ENCODE measurements around the gene UTY. TPM values are rescaled to one million over a fixed set of nuclear protein-coding genes. Genes with fewer than 3 reads are reported as not detected.

UTY gene
- total RNA-seq, 1 experiment from 2014 or later = not detected

GRCh38 chrY:13363641-13364040 lies 116.2 kb downstream of the UTY start:
- Histone ChIP-seq H3T11ph (ENCODE audit: low read length) (no peak overlapping the region), H3K79me2 (ENCODE audit: insufficient read depth, low read length) (no peaks in the 10 kb centered on the region), H2AFZ (ENCODE audit: low read length) (no peak overlapping the region), H3K79me1 (ENCODE audit: insufficient read depth, low read depth, low read length, poor library complexity, severe bottlenecking) (no peaks in the 10 kb centered on the region), H3K56ac (ENCODE audit: insufficient read length, low read depth, low read length) (no peak overlapping the region), H2BK12ac (ENCODE audit: insufficient read length, low read depth, low read length) (no peak overlapping the region), H3K4me2 (ENCODE audit: insufficient read depth, insufficient read length, low read length) (no peak overlapping the region), H2AK5ac (ENCODE audit: insufficient read length, low read length) (no peak overlapping the region), H3K4me1 (ENCODE audit: insufficient read depth, low read length) (no peaks in the 10 kb centered on the region), H2BK20ac (ENCODE audit: low read depth, low read length, poor library complexity, severe bottlenecking) (no peak overlapping the region), H3K9me3 (ENCODE audit: control insufficient read depth, low read depth, low read length) (no peaks in the 10 kb centered on the region), H4K91ac (ENCODE audit: insufficient read length, low read depth, low read length) (no peak overlapping the region), H3K27me3 (ENCODE audit: insufficient read depth, low read length) (no peaks in the 10 kb centered on the region), H3K23me2 (ENCODE audit: insufficient read length, low read depth, low read length, poor library complexity, severe bottlenecking) (no peaks in the 10 kb centered on the region), H3K14ac (ENCODE audit: insufficient read depth, low read length) (no peak overlapping the region), H2BK120ac (ENCODE audit: low read depth, low read length, poor library complexity, severe bottlenecking) (no peak overlapping the region), H2BK15ac (ENCODE audit: low read depth, low read length) (no peak overlapping the region), H3K27ac (ENCODE audit: insufficient read length, low read depth, low read length) (no peak overlapping the region), H3K4ac (ENCODE audit: low read depth, low read length) (no peak overlapping the region), H4K8ac (replicated peaks; ENCODE audit: insufficient read length, low read depth, low read length) (no peak overlapping the region), H4K20me1 (ENCODE audit: control insufficient read depth, insufficient read depth, insufficient read length) (no peaks in the 10 kb centered on the region), H4K5ac (ENCODE audit: insufficient read length, low read depth, low read length) (no peak overlapping the region), H2BK5ac (ENCODE audit: insufficient read length, low read length) (no peak overlapping the region), H3K18ac (ENCODE audit: insufficient read length, low read depth, low read length) (no peak overlapping the region), H3K9ac (ENCODE audit: extremely low read depth, insufficient read length, low read length) (no peak overlapping the region), H3K23ac (ENCODE audit: insufficient read length, low read depth, low read length) (no peak overlapping the region)
- Mint-ChIP-seq H3K27me3 (ENCODE audit: low read depth) (no peaks in the 10 kb centered on the region), H3K4me3 (no peak overlapping the region), H3K9me3 (no peaks in the 10 kb centered on the region), H3K36me3 (ENCODE audit: insufficient read depth in 1 of 3, low read depth in 3 of 3) (no peaks in the 10 kb centered on the region), H3K27ac (no peak overlapping the region), H3K4me1 (no peaks in the 10 kb centered on the region)
- TF ChIP-seq, protein P1, sequence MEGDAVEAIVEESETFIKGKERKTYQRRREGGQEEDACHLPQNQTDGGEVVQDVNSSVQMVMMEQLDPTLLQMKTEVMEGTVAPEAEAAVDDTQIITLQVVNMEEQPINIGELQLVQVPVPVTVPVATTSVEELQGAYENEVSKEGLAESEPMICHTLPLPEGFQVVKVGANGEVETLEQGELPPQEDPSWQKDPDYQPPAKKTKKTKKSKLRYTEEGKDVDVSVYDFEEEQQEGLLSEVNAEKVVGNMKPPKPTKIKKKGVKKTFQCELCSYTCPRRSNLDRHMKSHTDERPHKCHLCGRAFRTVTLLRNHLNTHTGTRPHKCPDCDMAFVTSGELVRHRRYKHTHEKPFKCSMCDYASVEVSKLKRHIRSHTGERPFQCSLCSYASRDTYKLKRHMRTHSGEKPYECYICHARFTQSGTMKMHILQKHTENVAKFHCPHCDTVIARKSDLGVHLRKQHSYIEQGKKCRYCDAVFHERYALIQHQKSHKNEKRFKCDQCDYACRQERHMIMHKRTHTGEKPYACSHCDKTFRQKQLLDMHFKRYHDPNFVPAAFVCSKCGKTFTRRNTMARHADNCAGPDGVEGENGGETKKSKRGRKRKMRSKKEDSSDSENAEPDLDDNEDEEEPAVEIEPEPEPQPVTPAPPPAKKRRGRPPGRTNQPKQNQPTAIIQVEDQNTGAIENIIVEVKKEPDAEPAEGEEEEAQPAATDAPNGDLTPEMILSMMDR (conservative IDR thresholded peaks at IDR 0.05) = no peak
- WGBS (ENCODE audit: extremely low coverage, insufficient read length, low lambda C conversion rate) = no CpG with 5 or more reads among the region's 2 CpGs
- no peak for DNase-seq
